ENCODE data around the gene CDK19. TPM values are rescaled to one million over a fixed set of nuclear protein-coding genes. Genes with fewer than 3 reads are reported as not detected.

CDK19 gene
- total RNA-seq, 4 donors from 2014 or later: 7.8 to 15.0 (median 9.8) TPM

DNA sequence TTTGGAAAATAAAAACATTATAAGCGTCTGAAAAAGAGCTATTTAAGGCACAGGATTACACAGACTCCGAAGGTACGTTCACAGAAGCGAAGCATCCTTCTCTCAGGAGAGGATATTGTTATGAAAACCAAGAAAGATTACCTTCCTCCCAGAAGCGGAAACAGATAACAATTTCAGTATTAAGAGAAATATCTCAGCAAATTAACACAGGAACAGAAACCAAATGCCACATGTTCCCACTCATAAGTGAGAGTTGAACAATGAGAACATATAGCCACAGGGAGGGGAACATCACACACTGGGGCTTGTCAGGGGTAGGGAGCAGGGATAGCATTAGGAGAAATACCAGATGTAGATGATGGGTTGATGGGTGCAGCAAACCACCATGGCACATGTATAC is 109.7 kb downstream of the CDK19 start:
- no peak for DNase-seq (ENCODE audit: low spot score)
- TF ChIP-seq, protein P1, sequence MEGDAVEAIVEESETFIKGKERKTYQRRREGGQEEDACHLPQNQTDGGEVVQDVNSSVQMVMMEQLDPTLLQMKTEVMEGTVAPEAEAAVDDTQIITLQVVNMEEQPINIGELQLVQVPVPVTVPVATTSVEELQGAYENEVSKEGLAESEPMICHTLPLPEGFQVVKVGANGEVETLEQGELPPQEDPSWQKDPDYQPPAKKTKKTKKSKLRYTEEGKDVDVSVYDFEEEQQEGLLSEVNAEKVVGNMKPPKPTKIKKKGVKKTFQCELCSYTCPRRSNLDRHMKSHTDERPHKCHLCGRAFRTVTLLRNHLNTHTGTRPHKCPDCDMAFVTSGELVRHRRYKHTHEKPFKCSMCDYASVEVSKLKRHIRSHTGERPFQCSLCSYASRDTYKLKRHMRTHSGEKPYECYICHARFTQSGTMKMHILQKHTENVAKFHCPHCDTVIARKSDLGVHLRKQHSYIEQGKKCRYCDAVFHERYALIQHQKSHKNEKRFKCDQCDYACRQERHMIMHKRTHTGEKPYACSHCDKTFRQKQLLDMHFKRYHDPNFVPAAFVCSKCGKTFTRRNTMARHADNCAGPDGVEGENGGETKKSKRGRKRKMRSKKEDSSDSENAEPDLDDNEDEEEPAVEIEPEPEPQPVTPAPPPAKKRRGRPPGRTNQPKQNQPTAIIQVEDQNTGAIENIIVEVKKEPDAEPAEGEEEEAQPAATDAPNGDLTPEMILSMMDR (IDR thresholded peaks at IDR 0.05): no peak
- no peak for ATAC-seq (ENCODE audit: low FRiP score)

DNA sequence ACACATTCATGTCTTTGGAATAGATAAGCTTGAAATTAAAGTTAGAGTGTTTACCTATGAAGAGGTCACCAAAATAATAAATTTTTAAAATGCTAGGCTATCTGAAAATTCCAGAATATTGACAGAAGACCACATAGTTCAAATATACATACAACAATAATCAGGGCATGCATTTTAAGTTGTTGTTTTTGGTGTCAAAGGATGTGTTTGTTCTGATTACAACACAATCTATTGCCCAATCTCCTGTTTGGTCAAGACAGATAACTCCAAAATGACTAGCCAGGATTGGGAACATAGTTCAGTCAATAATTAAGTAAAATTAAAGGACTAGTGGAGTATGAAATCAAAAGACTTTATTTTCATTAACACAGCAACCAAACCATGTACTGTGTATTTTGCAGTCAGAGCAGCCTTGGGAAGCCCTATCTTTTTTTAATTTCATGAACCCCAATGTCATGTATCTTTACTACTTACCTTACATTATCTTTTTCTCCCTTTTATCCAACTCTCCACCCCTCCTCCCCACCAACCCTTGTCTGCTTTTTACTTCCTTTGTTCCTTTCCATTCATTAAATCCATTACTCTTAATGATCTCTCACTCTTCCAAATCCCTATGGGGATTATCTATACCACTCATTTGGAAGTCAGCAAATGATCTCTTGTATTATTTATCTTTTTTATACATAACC is 111.2 kb downstream of the CDK19 start:
- ATAC-seq (ENCODE audit: low FRiP score) (no peak), DNase-seq (ENCODE audit: low spot score) (no peak)
- TF ChIP-seq, protein P1 (IDR thresholded peaks at IDR 0.05): no peak

DNA sequence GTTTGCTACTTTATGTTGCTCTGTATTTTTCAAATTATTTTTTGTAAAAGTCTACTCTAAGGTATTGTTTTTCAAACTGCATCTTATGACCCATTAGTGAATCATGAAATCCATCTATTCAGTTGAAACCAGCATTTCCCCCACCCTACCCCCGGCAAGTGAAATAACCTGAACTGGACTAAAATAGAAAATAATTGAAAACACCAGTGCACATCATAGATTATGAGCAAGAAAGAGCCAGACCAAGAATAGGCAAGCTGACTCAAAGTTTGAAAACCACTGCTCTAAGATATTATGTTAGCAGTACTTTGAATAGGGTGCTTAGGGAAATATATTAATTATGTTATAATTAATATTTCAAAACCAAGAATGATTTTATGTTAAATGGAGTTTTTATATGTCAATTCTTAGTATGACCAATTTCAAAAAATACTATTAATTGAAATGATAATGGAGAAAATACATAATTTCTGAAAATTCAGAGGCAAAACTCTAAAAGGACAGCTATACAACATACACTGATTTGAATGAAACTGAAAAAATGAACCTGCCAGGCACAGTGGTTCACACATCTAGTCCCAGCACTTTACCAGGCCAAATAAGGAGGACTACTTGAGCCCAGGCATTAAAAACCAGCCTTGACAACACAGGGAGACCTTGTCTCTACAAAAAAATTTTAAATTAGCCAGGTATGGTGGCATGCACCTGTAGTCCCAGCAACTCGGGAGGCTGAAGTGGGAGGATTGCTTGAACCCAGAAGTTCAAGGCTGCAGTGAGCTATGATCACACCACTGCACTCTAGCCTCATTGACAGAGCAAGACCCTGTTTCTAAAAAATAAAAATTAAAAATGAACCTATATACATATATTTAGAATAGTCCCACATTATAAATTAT is 112.0 kb downstream of the CDK19 start:
- TF ChIP-seq, protein P1 (IDR thresholded peaks at IDR 0.05): no peak
- ATAC-seq (ENCODE audit: low FRiP score) (no peak), DNase-seq (ENCODE audit: low spot score) (no peak)

DNA sequence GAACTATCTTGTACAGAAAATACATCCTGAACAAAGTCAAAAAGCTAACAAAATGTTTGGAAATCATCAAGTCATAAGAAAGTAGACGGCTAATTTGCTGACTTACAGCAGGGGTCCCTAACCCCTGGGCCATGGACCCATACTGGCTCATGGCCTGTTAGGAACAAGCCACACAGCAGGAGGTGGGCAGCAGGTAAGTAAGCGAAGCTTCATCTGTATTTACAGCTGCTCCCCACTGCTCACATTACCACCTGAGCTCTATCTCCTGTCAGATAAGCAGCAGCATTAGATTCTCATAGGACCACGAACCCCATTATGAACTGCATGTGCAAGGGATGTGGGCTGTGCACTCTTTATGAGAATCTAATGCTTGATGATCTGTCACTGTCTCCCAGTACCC is 115.5 kb downstream of the CDK19 start:
- TF ChIP-seq, protein P1 (IDR thresholded peaks at IDR 0.05): no peak

DNA sequence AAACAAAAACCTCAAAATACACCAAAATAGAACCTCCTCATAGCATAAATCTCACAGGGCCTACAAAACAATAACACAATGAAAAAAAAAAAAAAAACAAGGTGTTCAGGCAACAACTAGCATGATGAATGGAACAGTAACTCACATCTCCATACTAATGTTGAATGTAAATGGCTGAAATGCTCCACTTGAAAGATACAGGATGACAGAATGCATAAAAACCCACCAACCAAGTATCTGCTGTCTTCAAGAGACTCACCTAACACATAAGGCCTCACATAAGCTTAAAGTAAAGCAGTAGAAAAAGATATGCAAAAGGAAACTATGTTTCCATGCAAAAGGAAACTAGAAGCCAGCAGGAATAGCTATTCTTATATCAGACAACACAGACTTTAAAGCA is 121.3 kb downstream of the CDK19 start:
- TF ChIP-seq, protein P1 (IDR thresholded peaks at IDR 0.05): no peak
- no peak for ATAC-seq (ENCODE audit: low FRiP score)

More for the DNA sequence above, 115.5 kb downstream of the CDK19 start:
- DNase-seq (ENCODE audit: low spot score): no peak
- no peak for ATAC-seq (ENCODE audit: low FRiP score)

DNA sequence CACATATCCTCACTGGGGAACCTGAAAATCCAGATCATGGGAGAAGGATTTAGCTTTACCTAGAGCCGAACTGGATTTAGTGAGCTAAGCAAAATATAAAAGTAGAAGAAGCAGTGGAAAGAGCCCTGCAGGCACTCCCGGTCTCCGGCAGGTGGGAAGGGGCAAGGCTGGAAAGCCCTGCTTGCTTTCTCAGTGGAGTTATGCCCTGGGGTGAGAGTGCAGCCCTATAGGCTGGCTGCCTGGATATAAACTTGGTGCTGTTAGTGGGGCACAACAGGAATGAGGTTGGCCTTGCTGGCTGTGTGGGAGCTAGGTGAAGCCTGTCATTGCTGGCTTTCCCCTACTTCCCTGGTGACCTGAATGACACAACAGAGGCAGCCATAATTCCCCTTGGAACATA is 122.0 kb downstream of the CDK19 start:
- no peak for ATAC-seq (ENCODE audit: low FRiP score)
- TF ChIP-seq, protein P1 (IDR thresholded peaks at IDR 0.05): no peak
- no peak for DNase-seq (ENCODE audit: low spot score)

More for the DNA sequence above, 121.3 kb downstream of the CDK19 start:
- no peak for DNase-seq (ENCODE audit: low spot score)
